K562 (cell line): ENCODE measurements around the gene XPC. TPM values are rescaled to one million over a fixed set of nuclear protein-coding genes. Genes with fewer than 3 reads are reported as not detected.

ENCODE experiments used
- ATAC-seq: fragments of 200-7000 bp; cut with Tn5 transposase; 3 replicates; pipeline ENCODE4 v1.9.1; 2020; ENCODE audit warnings: moderate library complexity
- BruUV-seq: library from RNA; stranded (reverse); fragments of 400-500 nt; replicated peaks from 2 replicates; lab custom pipeline; 2021; lab: Mats Ljungman, UMichigan
- CTCF ChIA-PET: fragments of 300-600 bp; formaldehyde crosslinking; extraction: SDS; loops from one replicate; lab custom pipeline; 2021; ENCODE audit warnings: low intra/inter-chr PET ratio; lab: Yijun Ruan, JAX
- POLR2A ChIA-PET: fragments of 300-600, 350-650 bp; sonication (Branson Sonifier 250); formaldehyde crosslinking; extraction: SDS; loops from one replicate; lab custom pipeline; 2021; ENCODE audit warnings: antibody characterized with exemption, inconsistent platforms; lab: Yijun Ruan, JAX
- DNase-seq, 4 experiments: peaks; one replicate each; pipeline versions ENCODE4 v3.0.0 to v3.0.0-alpha.2; 2011 to 2018; ENCODE audit warnings: low spot score in 3 of 4, mixed read lengths in 3 of 4; ENCODE audit errors: extremely low read depth in 1 of 4
- FAIRE-seq: peaks from 2 replicates; lab custom pipeline; 2011; peaks lifted over from hg19 to GRCh38; lab: Jason Lieb, UNC
- H2AFZ ChIP-seq: 2 replicates; pipeline ENCODE4 v1.6.0; 2011; ENCODE audit warnings: low read depth, low read length, control low read depth, inconsistent platforms
- H3K27ac ChIP-seq: fragments of 200-600 bp; 3 replicates; pipeline ENCODE4 v1.8.0; 2011; ENCODE audit warnings: low read depth, mild to moderate bottlenecking, control low read depth, inconsistent platforms, low read length, moderate library complexity, mixed read lengths; ENCODE audit errors: extremely low read depth
- H3K27me3 ChIP-seq, 2 experiments: fragments of 300-600 bp in 1 of 2; 2 replicates in 1 of 2; 3 replicates in 1 of 2; pipeline versions ENCODE4 v1.6.0 to v1.8.0; 2011; ENCODE audit warnings: inconsistent platforms in 2 of 2, low read length in 2 of 2, mild to moderate bottlenecking in 1 of 2, mixed read lengths in 1 of 2, moderate library complexity in 1 of 2; ENCODE audit not compliant: control insufficient read depth in 2 of 2, insufficient read depth in 2 of 2
- H3K36me3 ChIP-seq: fragments of 300-600 bp; 3 replicates; pipeline ENCODE4 v1.8.0; 2011; ENCODE audit warnings: mild to moderate bottlenecking, low read length, inconsistent platforms; ENCODE audit not compliant: control insufficient read depth, insufficient read depth
- H3K4me1 ChIP-seq, 2 experiments: fragments of 200-600 bp in 1 of 2; replicated peaks in 1 of 2; 2 replicates in 1 of 2; 3 replicates in 1 of 2; pipeline versions ENCODE4 v1.5.1 to v1.8.0; 2011; ENCODE audit warnings: inconsistent platforms in 2 of 2, low read length in 2 of 2, mild to moderate bottlenecking in 1 of 2, mixed read lengths in 1 of 2, moderate library complexity in 1 of 2; ENCODE audit not compliant: control insufficient read depth in 2 of 2, insufficient read depth in 2 of 2
- H3K4me2 ChIP-seq: 2 replicates; pipeline ENCODE4 v1.6.1; 2011; ENCODE audit warnings: low read length, control low read depth, inconsistent platforms, mixed read lengths; ENCODE audit not compliant: insufficient read depth
- H3K4me3 ChIP-seq: fragments of 200-600 bp; sonication (generic), shearing (Covaris generic); 2 replicates; pipeline ENCODE4 v1.5.1; 2016; ENCODE audit warnings: control low read depth, inconsistent platforms
- H3K79me2 ChIP-seq: fragments of 200-600 bp; 3 replicates; pipeline ENCODE4 v1.8.0; 2011; ENCODE audit warnings: low read length, inconsistent platforms; ENCODE audit not compliant: control insufficient read depth, insufficient read depth
- H3K9ac ChIP-seq, 2 experiments: 2 replicates each; pipeline versions ENCODE4 v1.6.0 to v1.6.1; 2011; ENCODE audit warnings: low read depth in 2 of 2, low read length in 2 of 2, control low read depth in 1 of 2, inconsistent platforms in 1 of 2, mild to moderate bottlenecking in 1 of 2, mixed read lengths in 1 of 2; ENCODE audit not compliant: insufficient read depth in 1 of 2
- H3K9me1 ChIP-seq: one replicate; pipeline ENCODE4 v1.6.0; 2011; ENCODE audit warnings: inconsistent platforms, mild to moderate bottlenecking, low read length, moderate library complexity; ENCODE audit not compliant: control insufficient read depth, insufficient read depth
- H3K9me3 ChIP-seq: replicated peaks from 2 replicates; pipeline ENCODE4 v1.5.1; 2011; ENCODE audit warnings: low read depth, low read length, inconsistent platforms; ENCODE audit not compliant: control insufficient read depth, insufficient read depth
- H4K20me1 ChIP-seq: replicated peaks from 2 replicates; pipeline ENCODE4 v1.6.1; 2011; ENCODE audit warnings: low read length, inconsistent platforms, mixed read lengths; ENCODE audit not compliant: control insufficient read depth, insufficient read depth
- ATF3 ChIP-seq, 2 experiments: fragments of 450-650 bp in 1 of 2; sonication (generic) in 1 of 2; formaldehyde crosslinking in 1 of 2; IDR thresholded peaks in 1 of 2; conservative IDR thresholded peaks in 1 of 2; 2 replicates each; pipeline versions ENCODE4 v1.6.1 to v1.8.1; 2016 to 2023; ENCODE audit warnings: mild to moderate bottlenecking in 2 of 2, moderate library complexity in 2 of 2, inconsistent platforms in 1 of 2, missing genetic modification reagents in 1 of 2
- FOSL1 ChIP-seq: fragments of 200-800 bp; sonication (Bioruptor generic); conservative IDR thresholded peaks from 2 replicates; pipeline ENCODE4 v1.6.1; 2016; ENCODE audit warnings: missing genetic modification characterization, missing compliant biosample characterization
- ID3 ChIP-seq, 2 experiments: fragments of 250-450 bp in 1 of 2; fragments of 450-650 bp in 1 of 2; sonication (Bioruptor Pico) in 1 of 2; IDR thresholded peaks; 2 replicates each; pipeline versions ENCODE4 v1.6.1 to v1.8.0; 2016 to 2021; ENCODE audit warnings: mild to moderate bottlenecking in 2 of 2, moderate library complexity in 2 of 2, missing compliant biosample characterization in 1 of 2, missing genetic modification characterization in 1 of 2
- JUND ChIP-seq, 2 experiments: IDR thresholded peaks; 2 replicates in 1 of 2; 3 replicates in 1 of 2; pipeline ENCODE4 v1.6.1; 2011; ENCODE audit warnings: borderline replicate concordance in 2 of 2, low read depth in 2 of 2, low read length in 2 of 2, improper control_type of control experiment in 1 of 2, missing biosample characterization in 1 of 2, missing genetic modification characterization in 1 of 2, missing genetic modification reagents in 1 of 2
- PRPF4 ChIP-seq: fragments of 200-400 bp; formaldehyde crosslinking; IDR thresholded peaks from one replicate; pipeline ENCODE4 v1.6.1; 2017; ENCODE audit warnings: low read length, low read depth, mild to moderate bottlenecking; ENCODE audit not compliant: insufficient read depth, poor library complexity, severe bottlenecking
- RAD21 ChIP-seq, 2 experiments: fragments of 250-450 bp in 1 of 2; fragments of 450-650 bp in 1 of 2; sonication (Bioruptor Pico) in 1 of 2; formaldehyde crosslinking in 1 of 2; IDR thresholded peaks in 1 of 2; conservative IDR thresholded peaks in 1 of 2; 2 replicates each; pipeline versions ENCODE4 v1.4.0 to v1.8.0; 2020 to 2022; ENCODE audit warnings: mild to moderate bottlenecking in 2 of 2, moderate library complexity in 1 of 2
- RCOR1 ChIP-seq, 2 experiments: IDR thresholded peaks; 2 replicates each; pipeline ENCODE4 v1.6.1; 2012; ENCODE audit warnings: low read depth in 2 of 2, low read length in 2 of 2, borderline replicate concordance in 1 of 2, improper control_type of control experiment in 1 of 2
- SIN3B ChIP-seq: fragments of 450-650 bp; IDR thresholded peaks from 2 replicates; pipeline ENCODE4 v1.6.1; 2017; ENCODE audit warnings: low read depth, mild to moderate bottlenecking, moderate library complexity
- SMARCE1 ChIP-seq: fragments of 450-650 bp; IDR thresholded peaks from 2 replicates; pipeline ENCODE4 v1.7.1; 2016; ENCODE audit warnings: mild to moderate bottlenecking
- TCF3 ChIP-seq: sonication (generic); formaldehyde crosslinking; IDR thresholded peaks from 2 replicates; pipeline ENCODE4 v1.4.0; 2020; ENCODE audit warnings: mild to moderate bottlenecking, missing genetic modification reagents
- TEAD1 ChIP-seq, 2 experiments: fragments of 450-650 bp in 1 of 2; sonication (generic) in 1 of 2; formaldehyde crosslinking; IDR thresholded peaks; 2 replicates each; pipeline versions ENCODE4 v1.4.0 to v1.8.0; 2020 to 2022; ENCODE audit warnings: mild to moderate bottlenecking in 2 of 2, missing genetic modification reagents in 1 of 2
- ZEB2 ChIP-seq: fragments of 450-650 bp; IDR thresholded peaks from 2 replicates; pipeline ENCODE4 v1.6.1; 2016
- WGBS: fragments of 100-300 bp; shearing (Covaris generic); methylation state at CpG from one replicate; pipeline ENCODE4 v1.1.6; 2016; ENCODE audit warnings: low coverage, mixed read lengths; ENCODE audit not compliant: insufficient coverage; ENCODE audit errors: missing lambda C conversion rate; 5-methylcytosine and 5-hydroxymethylcytosine counted together
- in situ Hi-C: fragments of 300-500 bp; cut with MboI; formaldehyde crosslinking; loops from 4 replicates; pipeline ENCODE4 v1.15.0; 2018; ENCODE audit warnings: inconsistent platforms, mixed read lengths
- intact Hi-C: fragments of 100-400 bp; cut with micrococcal nuclease; formaldehyde crosslinking; loops from 2 replicates; pipeline ENCODE4 v1.14.2; 2022
- polyA plus RNA-seq, 8 experiments: library from polyadenylated mRNA; depleted of rRNA in 4 of 8; stranded (reverse) in 5 of 8; unstranded in 3 of 8; fragments of >200 nt; fragmentation: Nextera tagmentation in 2 of 8; fragmentation: Illumina TruSeq in 1 of 8; extraction: Ambion mirVana in 2 of 8; extraction: Trizol in 1 of 8; gene quantifications; 2 replicates each; pipeline versions ENCODE4 v1.2.1 to v1.2.3, GENCODE V29; 2011 to 2014; ENCODE audit warnings: inconsistent platforms in 1 of 8, missing spikeins in 1 of 8
- total RNA-seq, 7 experiments: library from RNA; depleted of rRNA in 6 of 7; stranded (reverse); fragments of >200 nt in 6 of 7; fragmentation: Illumina TruSeq in 2 of 7; extraction: Trizol in 2 of 7; gene quantifications; 2 replicates each; pipeline versions ENCODE4 v1.2.1 to v1.2.3, GENCODE V29; 2011 to 2021; ENCODE audit warnings: low replicate concordance in 1 of 7

Gene XPC
- total and polyA plus RNA-seq, 9 of the 15 experiments (the other 6 are each of a cell fraction or from before 2014, with no cell fraction given) = 3.8 to 54.7 (median 41.3) TPM

DNA sequence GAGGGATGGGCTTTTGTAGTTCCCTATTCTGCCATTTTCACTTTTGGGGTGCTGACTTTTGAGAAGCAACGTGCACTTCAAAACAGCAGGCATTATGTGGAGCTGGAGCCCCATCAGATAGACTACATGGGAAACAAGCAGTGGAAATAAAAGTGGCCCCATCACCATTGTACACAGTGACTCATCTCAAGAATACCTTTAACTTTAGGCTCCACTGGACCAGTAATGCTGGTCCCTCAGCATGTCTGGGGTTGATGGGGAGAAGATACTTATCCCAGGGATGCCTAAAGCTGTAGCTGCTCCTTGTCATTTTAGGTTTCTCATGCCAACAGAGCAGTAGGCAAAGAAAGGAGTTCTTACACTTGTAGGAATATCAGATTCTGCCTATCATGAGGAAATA, 45.2 kb upstream of the XPC start:
- intact Hi-C loops = no loop called here
- Histone ChIP-seq H3K27me3 (no peaks in the 10 kb centered on the region), H3K9ac (peak overlapping the region in 1 of 2 experiments; percentile 38; a peak in 1 of 4 replicates), H3K4me1 (peaks cover 12 to 29% of the 10 kb centered on the region in 2 experiments; a peak in 4 of 5 replicates), H3K27ac (peak overlapping the region; percentile 62; the same call in 2 of the 3 replicates), H4K20me1 (no peaks in the 10 kb centered on the region), H2AFZ (peak overlapping the region; percentile 74), H3K79me2 (no peaks in the 10 kb centered on the region), H3K4me2 (no peak overlapping the region), H3K9me1 (no peaks in the 10 kb centered on the region), H3K9me3 (peaks cover 13% of the 10 kb centered on the region), H3K4me3 (no peak overlapping the region), H3K36me3 (no peaks in the 10 kb centered on the region)
- WGBS = 0% methylated on average over 1 of the region's 1 CpG
- peak; percentile 60 for FAIRE-seq
- ChIA-PET CTCF (no interaction called here), POLR2A (interaction anchor here (0.6 to 3.5 kb wide), 5 partner anchors 9 to 100 kb away, joined by 3 to 22 read pairs (median 5); partner anchors contain the start of genes LSM3 and XPC)
- DNase-seq = peak in 1 of 4 experiments; percentile 57
- no TSS peak for BruUV-seq
- ATAC-seq = peak; percentile 72
- in situ Hi-C loops = no loop called here
- peak; percentile 91 for TF ChIP-seq FOSL1 (tag)
- TF ChIP-seq RAD21 (CRISPR knock-in tag; conservative IDR thresholded peaks at IDR 0.05 in 1 of 2, IDR thresholded peaks at IDR 0.05 in 1 of 2) = peak in 1 of 2 experiments; percentile 15; a peak in 1 of 4 replicates
- TF ChIP-seq TCF3 (CRISPR knock-in tag) = 0 out of 2 replicates have a peak, but pooled peaks have one; percentile 1
- TF ChIP-seq PRPF4 = no peak
- TF ChIP-seq TEAD1 (CRISPR knock-in tag; IDR thresholded peaks at IDR 0.05) = peak in 1 of 2 experiments; percentile 63; a peak in 1 of 4 replicates
- peak in 1 of 2 experiments; percentile 45; a peak in 1 of 4 replicates for TF ChIP-seq RCOR1 (IDR thresholded peaks at IDR 0.05; ENCODE audit: borderline replicate concordance in 1 of 2, low read depth in 2 of 2, low read length in 2 of 2)
- TF ChIP-seq ID3 (CRISPR knock-in tag; IDR thresholded peaks at IDR 0.05) = no peak
- TF ChIP-seq ID3 (tag; IDR thresholded peaks at IDR 0.05) = peak; percentile 27; the same call in 1 of the 2 replicates
- TF ChIP-seq SMARCE1 = peak; percentile 53
- no peak for TF ChIP-seq SIN3B
- peak; percentile 85 for TF ChIP-seq JUND (IDR thresholded peaks at IDR 0.05; ENCODE audit: borderline replicate concordance, low read depth, low read length)
- peak; percentile 75; the same call in 1 of the 3 replicates for TF ChIP-seq JUND (tag; IDR thresholded peaks at IDR 0.05; ENCODE audit: borderline replicate concordance, low read depth, low read length)
- peak; percentile 63 for TF ChIP-seq ATF3 (IDR thresholded peaks at IDR 0.05)
- TF ChIP-seq ATF3 (CRISPR knock-in tag; conservative IDR thresholded peaks at IDR 0.05) = no peak; the same call in 1 of the 2 replicates
- 0 out of 2 replicates have a peak, but pooled peaks have one; percentile 45 for TF ChIP-seq ZEB2
